Measurements from ENCODE around the gene MBNL2.

- TF ChIP-seq CTCF (IDR thresholded peaks at IDR 0.05; ENCODE audit: insufficient read depth, low read length, poor library complexity, severe bottlenecking) = no peak
- no peak for TF ChIP-seq EZH2phosphoT487 (conservative IDR thresholded peaks at IDR 0.05; ENCODE audit: low read length)
Observed at GRCh38 chr13:97346561-97347254, 124.6 kb downstream of the MBNL2 start.
